22Rv1 (cell line): ENCODE results near the gene ACOX1.

Experiments used
- H3K27ac ChIP-seq: fragments of 450-650 bp; 2 replicates; pipeline ENCODE4 v1.5.1; 2017
- CTCF ChIP-seq: fragments of 450-650 bp; IDR thresholded peaks from 2 replicates; pipeline ENCODE4 v1.5.1; 2017; ENCODE audit warnings: mild to moderate bottlenecking
- ZFX ChIP-seq: fragments of 450-650 bp; IDR thresholded peaks from 2 replicates; pipeline ENCODE4 v1.6.1; 2017; ENCODE audit warnings: antibody characterized with exemption, borderline replicate concordance

The ACOX1 gene

GRCh38 chr17:75926456-75926855 is 52.5 kb downstream of the ACOX1 start:
- TF ChIP-seq ZFX (no peak), CTCF (no peak)
- no peak overlapping the region for H3K27ac ChIP-seq

DNA sequence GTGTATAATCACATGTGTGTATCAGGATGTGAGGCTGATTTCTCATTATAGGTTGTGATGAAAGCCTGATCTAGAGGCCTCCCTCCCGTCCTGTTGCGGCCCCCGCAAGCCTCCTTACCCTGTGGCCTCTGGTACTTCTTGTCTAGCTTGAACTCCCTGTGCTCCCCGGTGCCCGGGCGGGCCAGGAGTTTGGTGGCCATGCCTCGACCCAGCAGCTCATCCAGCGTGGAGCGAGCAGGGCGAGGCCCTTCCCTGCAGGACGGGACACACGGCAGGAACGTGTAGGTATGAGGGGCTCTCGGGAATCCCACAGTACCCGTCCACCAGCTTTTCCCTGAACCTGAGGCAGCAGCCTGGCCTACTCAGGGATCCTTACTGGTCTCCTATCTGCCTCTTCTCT is 53.1 kb downstream of the ACOX1 start:
- no peak overlapping the region for H3K27ac ChIP-seq
- TF ChIP-seq CTCF (no peak), ZFX (no peak)

- TF ChIP-seq ZFX = no peak
- TF ChIP-seq CTCF = no peak
- no peak overlapping the region for H3K27ac ChIP-seq
Measured at GRCh38 chr17:75925103-75925502, 53.9 kb downstream of the ACOX1 start.

- no peak for TF ChIP-seq ZFX
- TF ChIP-seq CTCF = no peak
- H3K27ac ChIP-seq = no peak overlapping the region
Measured at GRCh38 chr17:75922963-75923874, 55.7 kb downstream of the ACOX1 start.

- no peak for TF ChIP-seq CTCF
- no peak for TF ChIP-seq ZFX
- no peak overlapping the region for H3K27ac ChIP-seq
Measured at GRCh38 chr17:75922173-75922961, 56.6 kb downstream of the ACOX1 start.

GRCh38 chr17:75921596-75921995 is 57.4 kb downstream of the ACOX1 start:
- TF ChIP-seq CTCF = no peak
- no peak for TF ChIP-seq ZFX
- H3K27ac ChIP-seq = no peak overlapping the region

DNA sequence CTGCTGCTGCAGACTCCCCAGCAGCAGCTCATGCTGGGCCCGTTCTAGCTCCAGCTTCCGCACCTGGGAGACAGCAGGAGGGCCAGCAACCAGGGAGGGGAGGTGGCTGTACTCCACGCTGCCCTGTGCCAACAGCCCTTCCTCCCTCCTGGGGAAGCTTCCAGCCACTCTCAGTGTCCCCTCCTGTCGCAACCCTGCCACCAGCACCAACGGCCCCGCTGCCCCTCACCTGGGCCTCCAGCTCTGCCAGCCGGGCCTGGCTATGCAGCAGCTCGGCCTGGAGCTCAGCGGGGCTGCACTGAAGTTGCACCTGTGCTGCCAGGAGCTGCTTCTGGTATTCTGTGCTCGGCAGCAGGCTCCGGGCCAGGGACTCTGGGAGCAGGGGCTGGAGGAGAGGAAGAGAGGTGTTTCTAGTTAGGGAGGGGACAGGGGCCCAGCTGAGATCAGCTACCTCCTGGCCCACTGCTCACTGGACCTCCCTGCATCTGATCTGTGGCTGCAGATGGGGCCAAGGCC is 58.9 kb downstream of the ACOX1 start:
- H3K27ac ChIP-seq = no peak overlapping the region
- TF ChIP-seq CTCF (no peak), ZFX (no peak)
